ENCODE measurements around the gene CIITA. TPM values are rescaled to one million over a fixed set of nuclear protein-coding genes. Genes with fewer than 3 reads are reported as not detected.

Gene CIITA
- total and polyA plus RNA-seq, 4 experiments from 2014 or later: 0.08 to 1.6 (median 1.5) TPM

- H3K36me3 ChIP-seq (ENCODE audit: insufficient read depth, low read length): no peaks in the 10 kb centered on the region
- H3K9me3 Mint-ChIP-seq: peaks cover 0 to 6% (median 0%) of the 10 kb centered on the region in 8 donors
- H3K27me3 Mint-ChIP-seq: peaks cover 0 to 7% of the 10 kb centered on the region in 2 donors
- intact Hi-C loops (cut with micrococcal nuclease): no loop called here
- no peaks in the 10 kb centered on the region for H3K36me3 Mint-ChIP-seq
- no peaks in the 10 kb centered on the region for H3K4me1 ChIP-seq (ENCODE audit: insufficient read depth, low read length)
- no peak overlapping the region for H3K27ac Mint-ChIP-seq
- POLR2A ChIA-PET (ENCODE audit: partially characterized antibody): no interaction called here
- H3K27ac ChIP-seq (ENCODE audit: low read depth, low read length): no peak overlapping the region
- DNase-seq: peak in 2 of 5 donors; percentile 6 to 13
- H3K27me3 ChIP-seq (ENCODE audit: insufficient read depth, low read length): no peaks in the 10 kb centered on the region
- H3K4me1 Mint-ChIP-seq: peaks cover 0 to 5% (median 0%) of the 10 kb centered on the region in 4 donors
- H3K4me3 Mint-ChIP-seq: no peak overlapping the region
- CTCF ChIA-PET (ENCODE audit: partially characterized antibody): no interaction called here
- H3K9me3 ChIP-seq (ENCODE audit: control insufficient read depth in 1 of 2, low read length in 2 of 2): no peaks in the 10 kb centered on the region
- no peak overlapping the region for H3K4me3 ChIP-seq (ENCODE audit: low read length in 2 of 2)
Measured at GRCh38 chr16:10895053-10895946, 18.3 kb downstream of the CIITA start.

GRCh38 chr16:10896165-10896564 is 19.2 kb downstream of the CIITA start:
- Mint-ChIP-seq H3K36me3 (no peaks in the 10 kb centered on the region), H3K4me3 (no peak overlapping the region), H3K27ac (no peak overlapping the region), H3K4me1 (peaks cover 0 to 5% (median 0%) of the 10 kb centered on the region in 4 donors), H3K27me3 (peaks cover 0 to 3% of the 10 kb centered on the region in 2 donors), H3K9me3 (peaks cover 0 to 6% (median 0%) of the 10 kb centered on the region in 8 donors)
- no peaks in the 10 kb centered on the region for H3K4me1 ChIP-seq (ENCODE audit: insufficient read depth, low read length)
- H3K36me3 ChIP-seq (ENCODE audit: insufficient read depth, low read length): no peaks in the 10 kb centered on the region
- intact Hi-C loops (cut with micrococcal nuclease): no loop called here
- H3K9me3 ChIP-seq (ENCODE audit: control insufficient read depth in 1 of 2, low read length in 2 of 2): no peaks in the 10 kb centered on the region
- DNase-seq: no peak
- CTCF ChIA-PET (ENCODE audit: partially characterized antibody): no interaction called here
- POLR2A ChIA-PET (ENCODE audit: partially characterized antibody): no interaction called here
- no peak overlapping the region for H3K4me3 ChIP-seq (ENCODE audit: low read length in 2 of 2)
- H3K27me3 ChIP-seq (ENCODE audit: insufficient read depth, low read length): no peaks in the 10 kb centered on the region
- no peak overlapping the region for H3K27ac ChIP-seq (ENCODE audit: low read depth, low read length)

GRCh38 chr16:10896723-10897122 is 19.7 kb downstream of the CIITA start:
- H3K27ac Mint-ChIP-seq: no peak overlapping the region
- ChIA-PET CTCF (ENCODE audit: partially characterized antibody) (no interaction called here), POLR2A (ENCODE audit: partially characterized antibody) (no interaction called here)
- peaks cover 0 to 2% of the 10 kb centered on the region in 2 donors for H3K27me3 Mint-ChIP-seq
- Histone ChIP-seq H3K36me3 (ENCODE audit: insufficient read depth, low read length) (no peaks in the 10 kb centered on the region), H3K4me3 (ENCODE audit: low read length in 2 of 2) (no peak overlapping the region), H3K4me1 (ENCODE audit: insufficient read depth, low read length) (no peaks in the 10 kb centered on the region), H3K27me3 (ENCODE audit: insufficient read depth, low read length) (no peaks in the 10 kb centered on the region), H3K27ac (ENCODE audit: low read depth, low read length) (no peak overlapping the region), H3K9me3 (ENCODE audit: control insufficient read depth in 1 of 2, low read length in 2 of 2) (no peaks in the 10 kb centered on the region)
- H3K4me1 Mint-ChIP-seq: peaks cover 0 to 5% (median 0%) of the 10 kb centered on the region in 4 donors
- no peak for DNase-seq
- intact Hi-C loops (cut with micrococcal nuclease): no loop called here
- no peak overlapping the region for H3K4me3 Mint-ChIP-seq
- peaks cover 0 to 6% (median 0%) of the 10 kb centered on the region in 8 donors for H3K9me3 Mint-ChIP-seq
- no peaks in the 10 kb centered on the region for H3K36me3 Mint-ChIP-seq

- no peaks in the 10 kb centered on the region for H3K36me3 ChIP-seq (ENCODE audit: insufficient read depth, low read length)
- H3K4me1 Mint-ChIP-seq: peaks cover 0 to 5% (median 0%) of the 10 kb centered on the region in 4 donors
- no peak overlapping the region for H3K4me3 Mint-ChIP-seq
- no peak overlapping the region for H3K4me3 ChIP-seq (ENCODE audit: low read length in 2 of 2)
- no peaks in the 10 kb centered on the region for H3K9me3 ChIP-seq (ENCODE audit: control insufficient read depth in 1 of 2, low read length in 2 of 2)
- no peak for DNase-seq
- peaks cover 0 to 2% of the 10 kb centered on the region in 2 donors for H3K27me3 Mint-ChIP-seq
- H3K27ac ChIP-seq (ENCODE audit: low read depth, low read length): no peak overlapping the region
- H3K9me3 Mint-ChIP-seq: peaks cover 0 to 6% (median 0%) of the 10 kb centered on the region in 8 donors
- no peaks in the 10 kb centered on the region for H3K4me1 ChIP-seq (ENCODE audit: insufficient read depth, low read length)
- intact Hi-C loops (cut with micrococcal nuclease): no loop called here
- ChIA-PET CTCF (ENCODE audit: partially characterized antibody) (no interaction called here), POLR2A (ENCODE audit: partially characterized antibody) (no interaction called here)
- no peaks in the 10 kb centered on the region for H3K36me3 Mint-ChIP-seq
- H3K27me3 ChIP-seq (ENCODE audit: insufficient read depth, low read length): no peaks in the 10 kb centered on the region
- no peak overlapping the region for H3K27ac Mint-ChIP-seq
Measured at GRCh38 chr16:10897134-10897533, 20.1 kb downstream of the CIITA start.

- Histone ChIP-seq H3K27me3 (ENCODE audit: insufficient read depth, low read length) (no peaks in the 10 kb centered on the region), H3K4me1 (ENCODE audit: insufficient read depth, low read length) (no peaks in the 10 kb centered on the region), H3K4me3 (ENCODE audit: low read length in 2 of 2) (no peak overlapping the region), H3K36me3 (ENCODE audit: insufficient read depth, low read length) (no peaks in the 10 kb centered on the region), H3K9me3 (ENCODE audit: control insufficient read depth in 1 of 2, low read length in 2 of 2) (no peaks in the 10 kb centered on the region), H3K27ac (ENCODE audit: low read depth, low read length) (no peak overlapping the region)
- Mint-ChIP-seq H3K36me3 (peaks cover 1 to 6% of the 10 kb centered on the region in 2 donors), H3K27ac (no peak overlapping the region), H3K9me3 (peaks cover 0 to 15% (median 8%) of the 10 kb centered on the region in 8 donors), H3K4me1 (no peaks in the 10 kb centered on the region), H3K27me3 (peaks cover 0 to 2% of the 10 kb centered on the region in 2 donors), H3K4me3 (no peak overlapping the region)
- DNase-seq: no peak
- POLR2A ChIA-PET (ENCODE audit: partially characterized antibody): no interaction called here
- CTCF ChIA-PET (ENCODE audit: partially characterized antibody): interaction anchor here (1.1 kb wide), 1 partner anchor 37 kb away, joined by 3 read pairs; no protein-coding TSS in a partner anchor
- intact Hi-C loops (cut with micrococcal nuclease): no loop called here
Measured at GRCh38 chr16:10902999-10903398, 26.0 kb downstream of the CIITA start.

GRCh38 chr16:10906482-10906881 is 29.5 kb downstream of the CIITA start:
- ChIA-PET POLR2A (ENCODE audit: partially characterized antibody) (no interaction called here), CTCF (ENCODE audit: partially characterized antibody) (interaction anchor here (3.1 kb wide), 1 partner anchor 12 kb away, joined by 18 read pairs; no protein-coding TSS in a partner anchor)
- no peak overlapping the region for H3K27ac ChIP-seq (ENCODE audit: low read depth, low read length)
- H3K9me3 ChIP-seq (ENCODE audit: control insufficient read depth in 1 of 2, low read length in 2 of 2): no peaks in the 10 kb centered on the region
- H3K27me3 Mint-ChIP-seq: peaks cover 0 to 2% of the 10 kb centered on the region in 2 donors
- H3K27me3 ChIP-seq (ENCODE audit: insufficient read depth, low read length): no peaks in the 10 kb centered on the region
- H3K36me3 ChIP-seq (ENCODE audit: insufficient read depth, low read length): no peaks in the 10 kb centered on the region
- H3K4me3 Mint-ChIP-seq: no peak overlapping the region
- H3K9me3 Mint-ChIP-seq: peaks cover 0 to 11% (median 7%) of the 10 kb centered on the region in 8 donors
- peaks cover 1 to 6% of the 10 kb centered on the region in 2 donors for H3K36me3 Mint-ChIP-seq
- intact Hi-C loops (cut with micrococcal nuclease): no loop called here
- H3K4me1 ChIP-seq (ENCODE audit: insufficient read depth, low read length): no peaks in the 10 kb centered on the region
- H3K4me3 ChIP-seq (ENCODE audit: low read length in 2 of 2): no peak overlapping the region
- H3K4me1 Mint-ChIP-seq: no peaks in the 10 kb centered on the region
- DNase-seq: no peak
- H3K27ac Mint-ChIP-seq: no peak overlapping the region

- Histone ChIP-seq H3K4me3 (ENCODE audit: low read length in 2 of 2) (no peak overlapping the region), H3K27me3 (ENCODE audit: insufficient read depth, low read length) (no peaks in the 10 kb centered on the region), H3K9me3 (ENCODE audit: control insufficient read depth in 1 of 2, low read length in 2 of 2) (no peaks in the 10 kb centered on the region), H3K4me1 (ENCODE audit: insufficient read depth, low read length) (no peaks in the 10 kb centered on the region), H3K27ac (ENCODE audit: low read depth, low read length) (no peak overlapping the region), H3K36me3 (ENCODE audit: insufficient read depth, low read length) (no peaks in the 10 kb centered on the region)
- Mint-ChIP-seq H3K36me3 (peaks cover 1 to 6% of the 10 kb centered on the region in 2 donors), H3K27me3 (peaks cover 0 to 2% of the 10 kb centered on the region in 2 donors), H3K4me1 (no peaks in the 10 kb centered on the region), H3K4me3 (no peak overlapping the region), H3K27ac (no peak overlapping the region), H3K9me3 (peaks cover 0 to 11% (median 7%) of the 10 kb centered on the region in 8 donors)
- ChIA-PET CTCF (ENCODE audit: partially characterized antibody) (interaction anchor here (0.7 to 3.1 kb wide), 2 partner anchors 11 to 984 kb away, joined by 4 to 18 read pairs; no protein-coding TSS in a partner anchor), POLR2A (ENCODE audit: partially characterized antibody) (no interaction called here)
- intact Hi-C loops (cut with micrococcal nuclease): no loop called here
- DNase-seq: no peak
Measured at GRCh38 chr16:10906914-10907756, 30.1 kb downstream of the CIITA start.
